Heart left ventricle (tissue), 13 donors: Measurements from ENCODE around the gene STIP1.

Experiments
- CTCF ChIP-seq, 12 donors: fragments of 200-600 bp; sonication (generic) in 4 of 12; IDR thresholded peaks; one replicate each; pipeline versions ENCODE4 v1.5.0 to v1.8.0; 2018 to 2022; ENCODE audit warnings: antibody characterized with exemption in 12 of 12, mild to moderate bottlenecking in 5 of 12
- POLR2A ChIP-seq, 2 donors: fragments of 450-650 bp; IDR thresholded peaks; one replicate each; pipeline ENCODE4 v1.6.1; 2017; ENCODE audit warnings: antibody characterized with exemption in 2 of 2, mild to moderate bottlenecking in 2 of 2, moderate library complexity in 2 of 2
- donor health status: ischemic (EF 13 %, LVEDD 7.1; RV severe dilation, severe dysfunction).
- donor health status: DM: no; HTN: yes; CAD: no.
- donor health status: DM: no; HTN: no; CAD: no.
- donor health status: ischemic (EF 25% LVEDD 6.9; RV normal size, moderate dysfunction).
- donor health status: ischemic (EF 25% LVEDD 5.7; RV mildly dilated, moderate dysfunction).
- donor health status: ischemic (EF 35%, LVEDD 5.7; RV mildly dilated, moderate dysfunction).
- donor health status: nonischemic (EF 11% LVEDD 7.7; RV severe dilation, severe dysfunction).
- donor health status: DM: yes; HTN: yes; CAD: no.
- donor health status: PGD.
- donor health status: ischemic (EF 29% LVEDD 5.4; RV normal size, mild dysfunction).
- donor health status: nonischemic (EF 23%, LVEDD 6.1; RV moderate dilation, normal function).

GRCh38 chr11:64235437-64236161, 49.6 kb downstream of the STIP1 start:
- TF ChIP-seq CTCF (IDR thresholded peaks at IDR 0.05) (no peak), POLR2A (IDR thresholded peaks at IDR 0.05) (no peak)
